Activated CD4-positive, alpha-beta T cell treated with anti-CD3 and anti-CD28 coated beads, Interleukin-2, amount 10 ng/mL, durations not matched to agents 24 days and 14 days (primary cell): ENCODE data around the gene TSPAN13. TPM values are rescaled to one million over a fixed set of nuclear protein-coding genes. Genes with fewer than 3 reads are reported as not detected.

Experiments
- DNase-seq: peaks from one replicate; pipeline ENCODE4 v3.0.0; 2022
- H3K27ac Mint-ChIP-seq: one replicate; pipeline ENCODE4 v1.8.0; 2022; ENCODE audit warnings: mild to moderate bottlenecking, mixed read lengths
- H3K27me3 Mint-ChIP-seq: one replicate; pipeline ENCODE4 v1.8.0; 2022; ENCODE audit warnings: mixed read lengths
- H3K36me3 Mint-ChIP-seq: one replicate; pipeline ENCODE4 v1.8.0; 2022; ENCODE audit warnings: low read depth, mild to moderate bottlenecking, mixed read lengths
- H3K4me1 Mint-ChIP-seq: one replicate; pipeline ENCODE4 v1.8.0; 2021; ENCODE audit warnings: mixed read lengths
- H3K4me3 Mint-ChIP-seq: one replicate; pipeline ENCODE4 v1.8.0; 2022; ENCODE audit warnings: mild to moderate bottlenecking, moderate library complexity, mixed read lengths
- H3K9me3 Mint-ChIP-seq: one replicate; pipeline ENCODE4 v1.8.0; 2021; ENCODE audit warnings: mixed read lengths
- intact Hi-C: fragments of 100-400 bp; cut with micrococcal nuclease; formaldehyde crosslinking; loops from one replicate; pipeline ENCODE4 v1.15.1; 2023
- total RNA-seq: library from RNA; stranded (reverse); gene quantifications from 2 replicates; pipeline ENCODE4 v1.2.3, GENCODE V29; 2022

The TSPAN13 gene
- total RNA-seq, 1 donor from 2014 or later, result 0.91 TPM

GRCh38 chr7:16773884-16774283, 20.3 kb downstream of the TSPAN13 start:
- Mint-ChIP-seq H3K4me3 (no peak overlapping the region), H3K9me3 (no peaks in the 10 kb centered on the region), H3K36me3 (no peaks in the 10 kb centered on the region), H3K27ac (no peak overlapping the region), H3K4me1 (no peaks in the 10 kb centered on the region), H3K27me3 (peaks cover 13% of the 10 kb centered on the region)
- DNase-seq, result no peak
- intact Hi-C loops, result no loop called here

GRCh38 chr7:16774294-16774693, 20.7 kb downstream of the TSPAN13 start:
- DNase-seq, result no peak
- Mint-ChIP-seq H3K9me3 (no peaks in the 10 kb centered on the region), H3K27ac (no peak overlapping the region), H3K4me1 (no peaks in the 10 kb centered on the region), H3K4me3 (no peak overlapping the region), H3K36me3 (no peaks in the 10 kb centered on the region), H3K27me3 (peaks cover 13% of the 10 kb centered on the region)
- intact Hi-C loops, result no loop called here

- no peaks in the 10 kb centered on the region for H3K4me1 Mint-ChIP-seq
- no peak for DNase-seq
- no peaks in the 10 kb centered on the region for H3K9me3 Mint-ChIP-seq
- intact Hi-C loops, result no loop called here
- no peak overlapping the region for H3K27ac Mint-ChIP-seq
- no peak overlapping the region for H3K4me3 Mint-ChIP-seq
- H3K36me3 Mint-ChIP-seq, result no peaks in the 10 kb centered on the region
- H3K27me3 Mint-ChIP-seq, result peaks cover 13% of the 10 kb centered on the region
Observed at GRCh38 chr7:16774986-16775385, 21.4 kb downstream of the TSPAN13 start.

- no peaks in the 10 kb centered on the region for H3K9me3 Mint-ChIP-seq
- H3K4me1 Mint-ChIP-seq, result no peaks in the 10 kb centered on the region
- no peak for DNase-seq
- H3K27ac Mint-ChIP-seq, result no peak overlapping the region
- no peak overlapping the region for H3K4me3 Mint-ChIP-seq
- H3K36me3 Mint-ChIP-seq, result no peaks in the 10 kb centered on the region
- intact Hi-C loops, result no loop called here
- H3K27me3 Mint-ChIP-seq, result peaks cover 6% of the 10 kb centered on the region
Observed at GRCh38 chr7:16776053-16776452, 22.5 kb downstream of the TSPAN13 start.

- no peak overlapping the region for H3K4me3 Mint-ChIP-seq
- H3K9me3 Mint-ChIP-seq, result no peaks in the 10 kb centered on the region
- H3K27ac Mint-ChIP-seq, result no peak overlapping the region
- DNase-seq, result no peak
- intact Hi-C loops, result no loop called here
- peaks cover 3% of the 10 kb centered on the region for H3K27me3 Mint-ChIP-seq
- no peaks in the 10 kb centered on the region for H3K36me3 Mint-ChIP-seq
- no peaks in the 10 kb centered on the region for H3K4me1 Mint-ChIP-seq
Observed at GRCh38 chr7:16778476-16778875, 24.9 kb downstream of the TSPAN13 start.

GRCh38 chr7:16779051-16779450, 25.5 kb downstream of the TSPAN13 start:
- no peaks in the 10 kb centered on the region for H3K4me1 Mint-ChIP-seq
- H3K27ac Mint-ChIP-seq, result no peak overlapping the region
- no peaks in the 10 kb centered on the region for H3K36me3 Mint-ChIP-seq
- no peak overlapping the region for H3K4me3 Mint-ChIP-seq
- intact Hi-C loops, result no loop called here
- H3K9me3 Mint-ChIP-seq, result no peaks in the 10 kb centered on the region
- DNase-seq, result no peak
- peaks cover 3% of the 10 kb centered on the region for H3K27me3 Mint-ChIP-seq

GRCh38 chr7:16780596-16780995, 27.0 kb downstream of the TSPAN13 start:
- H3K9me3 Mint-ChIP-seq, result no peaks in the 10 kb centered on the region
- H3K4me1 Mint-ChIP-seq, result no peaks in the 10 kb centered on the region
- no peak for DNase-seq
- intact Hi-C loops, result no loop called here
- H3K36me3 Mint-ChIP-seq, result no peaks in the 10 kb centered on the region
- H3K4me3 Mint-ChIP-seq, result no peak overlapping the region
- no peaks in the 10 kb centered on the region for H3K27me3 Mint-ChIP-seq
- H3K27ac Mint-ChIP-seq, result no peak overlapping the region

GRCh38 chr7:16785321-16785720, 31.8 kb downstream of the TSPAN13 start:
- Mint-ChIP-seq H3K36me3 (no peaks in the 10 kb centered on the region), H3K4me3 (no peak overlapping the region), H3K27ac (no peak overlapping the region), H3K27me3 (peaks cover 2% of the 10 kb centered on the region), H3K4me1 (no peaks in the 10 kb centered on the region), H3K9me3 (no peaks in the 10 kb centered on the region)
- no peak for DNase-seq
- intact Hi-C loops, result no loop called here

- no peaks in the 10 kb centered on the region for H3K9me3 Mint-ChIP-seq
- H3K36me3 Mint-ChIP-seq, result no peaks in the 10 kb centered on the region
- H3K27ac Mint-ChIP-seq, result no peak overlapping the region
- peak; percentile 33 for DNase-seq
- no peaks in the 10 kb centered on the region for H3K4me1 Mint-ChIP-seq
- H3K27me3 Mint-ChIP-seq, result peaks cover 2% of the 10 kb centered on the region
- H3K4me3 Mint-ChIP-seq, result no peak overlapping the region
- intact Hi-C loops, result no loop called here
Observed at GRCh38 chr7:16785846-16786245, 32.3 kb downstream of the TSPAN13 start.

- Mint-ChIP-seq H3K36me3 (no peaks in the 10 kb centered on the region), H3K4me3 (no peak overlapping the region), H3K27me3 (peaks cover 2% of the 10 kb centered on the region), H3K27ac (no peak overlapping the region), H3K9me3 (no peaks in the 10 kb centered on the region), H3K4me1 (no peaks in the 10 kb centered on the region)
- intact Hi-C loops, result no loop called here
- no peak for DNase-seq
Observed at GRCh38 chr7:16786257-16786656, 32.7 kb downstream of the TSPAN13 start.

GRCh38 chr7:16787127-16787526, 33.6 kb downstream of the TSPAN13 start:
- Mint-ChIP-seq H3K27ac (no peak overlapping the region), H3K27me3 (peaks cover 2% of the 10 kb centered on the region), H3K4me1 (no peaks in the 10 kb centered on the region), H3K9me3 (no peaks in the 10 kb centered on the region), H3K4me3 (no peak overlapping the region), H3K36me3 (no peaks in the 10 kb centered on the region)
- intact Hi-C loops, result no loop called here
- DNase-seq, result no peak

- DNase-seq, result no peak
- no peak overlapping the region for H3K4me3 Mint-ChIP-seq
- H3K27ac Mint-ChIP-seq, result no peak overlapping the region
- no peaks in the 10 kb centered on the region for H3K9me3 Mint-ChIP-seq
- no peaks in the 10 kb centered on the region for H3K4me1 Mint-ChIP-seq
- intact Hi-C loops, result no loop called here
- peaks cover 14% of the 10 kb centered on the region for H3K27me3 Mint-ChIP-seq
- no peaks in the 10 kb centered on the region for H3K36me3 Mint-ChIP-seq
Observed at GRCh38 chr7:16791071-16791470, 37.5 kb downstream of the TSPAN13 start.

GRCh38 chr7:16791905-16792698, 38.5 kb downstream of the TSPAN13 start:
- Mint-ChIP-seq H3K4me1 (no peaks in the 10 kb centered on the region), H3K4me3 (no peak overlapping the region), H3K27me3 (peaks cover 16% of the 10 kb centered on the region), H3K36me3 (no peaks in the 10 kb centered on the region), H3K27ac (no peak overlapping the region), H3K9me3 (no peaks in the 10 kb centered on the region)
- intact Hi-C loops, result no loop called here
- no peak for DNase-seq

GRCh38 chr7:16794986-16795385, 41.4 kb downstream of the TSPAN13 start:
- no peak for DNase-seq
- intact Hi-C loops, result no loop called here
- no peak overlapping the region for H3K4me3 Mint-ChIP-seq
- H3K4me1 Mint-ChIP-seq, result no peaks in the 10 kb centered on the region
- no peak overlapping the region for H3K27ac Mint-ChIP-seq
- no peaks in the 10 kb centered on the region for H3K9me3 Mint-ChIP-seq
- peaks cover 16% of the 10 kb centered on the region for H3K27me3 Mint-ChIP-seq
- H3K36me3 Mint-ChIP-seq, result no peaks in the 10 kb centered on the region

- H3K4me1 Mint-ChIP-seq, result no peaks in the 10 kb centered on the region
- intact Hi-C loops, result no loop called here
- peaks cover 16% of the 10 kb centered on the region for H3K27me3 Mint-ChIP-seq
- DNase-seq, result no peak
- no peaks in the 10 kb centered on the region for H3K9me3 Mint-ChIP-seq
- H3K36me3 Mint-ChIP-seq, result no peaks in the 10 kb centered on the region
- H3K4me3 Mint-ChIP-seq, result no peak overlapping the region
- no peak overlapping the region for H3K27ac Mint-ChIP-seq
Observed at GRCh38 chr7:16795624-16796023, 42.1 kb downstream of the TSPAN13 start.
